ENCODE measurements around the gene CDH26.
"Not testable (repeated sequence)": the region's sequence is repeated elsewhere in the genome, so short reads cannot be mapped to it uniquely, and the experiment has no call there.

Gene CDH26

DNA sequence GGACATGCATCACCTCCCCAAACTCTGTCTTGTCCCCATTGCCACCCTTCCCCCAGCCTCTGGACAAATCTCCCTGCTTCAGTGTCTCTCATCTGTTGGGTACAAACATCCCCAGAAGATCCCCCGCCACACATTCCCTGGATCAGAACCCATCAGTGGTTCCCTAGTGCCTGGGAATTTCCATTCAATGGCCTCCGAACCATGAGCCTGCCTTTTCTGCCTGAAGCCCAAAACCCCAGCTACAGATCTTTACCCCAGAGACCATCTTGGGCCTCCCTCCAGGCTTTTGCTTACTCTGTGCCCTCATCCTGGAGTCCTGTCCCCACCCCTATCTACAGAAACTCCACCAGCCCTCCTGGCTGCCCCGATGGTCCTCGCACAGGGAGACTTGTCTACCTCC lies 78.1 kb downstream of the CDH26 start:
- H3K4me1 ChIP-seq (ENCODE audit: control insufficient read depth, insufficient read depth, low read length, poor library complexity, severe bottlenecking): peaks cover 35% of the 10 kb centered on the region
- no peaks in the 10 kb centered on the region for H3K36me3 ChIP-seq (ENCODE audit: control insufficient read depth, insufficient read depth, low read length)
- 84% methylated on average over 3 to 4 of the region's 4 CpGs for WGBS, 2 experiments (ENCODE audit: insufficient coverage in 2 of 2)
- H3K4me3 ChIP-seq (ENCODE audit: extremely low read depth, insufficient read depth, low read length, poor library complexity, severe bottlenecking): no peak overlapping the region
- H3K27ac ChIP-seq (ENCODE audit: low read depth, low read length, severe bottlenecking): no peak overlapping the region
- H3K9me3 ChIP-seq (ENCODE audit: control insufficient read depth, low read length): no peaks in the 10 kb centered on the region

DNA sequence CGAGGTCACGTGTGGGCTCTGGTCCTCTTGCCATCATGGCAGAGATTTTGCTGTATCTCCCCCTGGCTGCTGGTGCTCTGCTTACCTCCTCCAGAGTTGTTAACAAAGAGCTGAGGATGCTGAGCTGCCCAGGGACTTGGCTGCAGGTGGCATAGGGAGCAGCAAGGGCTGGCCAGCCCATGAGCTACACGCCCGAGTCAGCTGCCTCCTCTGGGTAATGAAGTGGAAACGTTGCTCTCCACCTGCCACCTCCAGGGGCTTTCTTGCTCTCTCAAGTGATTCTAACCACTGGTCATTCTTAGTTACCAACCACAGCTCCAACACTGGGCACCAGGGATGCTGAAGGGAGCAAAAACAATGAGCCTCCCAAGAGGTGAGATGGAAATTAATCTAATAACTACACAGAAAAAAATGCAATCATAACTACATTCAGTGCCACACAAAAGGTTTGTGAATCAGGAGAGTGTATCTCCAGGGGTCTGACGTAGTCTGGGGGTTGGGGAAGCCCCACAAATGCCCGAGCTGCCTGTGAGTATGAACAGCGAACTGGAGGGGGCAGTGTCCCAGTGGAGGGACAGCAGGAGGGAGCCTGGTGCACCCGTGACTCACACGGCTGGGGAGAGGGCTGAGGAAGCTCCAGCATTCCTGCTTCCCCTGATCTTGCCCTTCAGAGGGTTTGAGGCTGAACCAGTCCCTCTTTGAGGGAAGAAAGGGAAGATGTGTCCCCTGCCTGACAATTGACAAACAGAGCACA lies 78.7 kb downstream of the CDH26 start:
- no peaks in the 10 kb centered on the region for H3K9me3 ChIP-seq (ENCODE audit: control insufficient read depth, low read length)
- H3K27ac ChIP-seq (ENCODE audit: low read depth, low read length, severe bottlenecking): no peak overlapping the region
- WGBS, 2 experiments (ENCODE audit: insufficient coverage in 2 of 2): 79 to 80% methylated on average over 6 to 10 of the region's 10 CpGs
- no peak overlapping the region for H3K4me3 ChIP-seq (ENCODE audit: extremely low read depth, insufficient read depth, low read length, poor library complexity, severe bottlenecking)
- H3K36me3 ChIP-seq (ENCODE audit: control insufficient read depth, insufficient read depth, low read length): no peaks in the 10 kb centered on the region
- peaks cover 35% of the 10 kb centered on the region for H3K4me1 ChIP-seq (ENCODE audit: control insufficient read depth, insufficient read depth, low read length, poor library complexity, severe bottlenecking)

DNA sequence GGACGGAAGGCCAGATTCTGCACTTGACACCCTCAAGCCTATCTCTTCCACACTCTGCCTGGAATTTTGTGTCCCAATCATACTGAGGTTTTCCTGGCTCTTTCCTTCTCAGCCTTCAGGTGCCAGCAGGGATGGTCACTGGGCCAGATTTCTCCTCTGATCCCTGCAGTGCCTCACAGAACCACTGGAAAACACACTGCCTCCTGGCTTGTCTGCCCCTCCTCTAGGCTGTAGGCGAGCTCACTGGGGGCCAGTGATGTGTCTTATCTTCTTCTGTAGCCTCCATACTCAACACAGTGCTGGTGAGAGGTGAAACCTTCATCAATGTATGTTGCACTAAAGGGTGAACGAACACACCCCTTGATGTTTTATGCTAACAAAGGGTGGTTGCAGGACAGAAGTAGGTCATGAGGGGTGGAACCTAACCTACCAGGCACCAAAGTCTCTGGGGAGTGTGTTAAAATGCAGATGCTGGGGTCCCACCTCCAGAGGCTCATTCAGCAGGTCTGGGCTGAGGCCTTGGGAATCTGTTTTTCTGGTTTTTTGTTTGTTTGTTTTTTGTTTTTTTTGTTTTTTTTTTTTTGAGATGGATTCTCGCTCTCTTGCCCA lies 80.3 kb downstream of the CDH26 start:
- Histone ChIP-seq H3K9me3 (ENCODE audit: control insufficient read depth, low read length) (peaks cover 5% of the 10 kb centered on the region), H3K36me3 (ENCODE audit: control insufficient read depth, insufficient read depth, low read length) (no peaks in the 10 kb centered on the region), H3K4me1 (ENCODE audit: control insufficient read depth, insufficient read depth, low read length, poor library complexity, severe bottlenecking) (peaks cover 46% of the 10 kb centered on the region), H3K27ac (ENCODE audit: low read depth, low read length, severe bottlenecking) (no peak overlapping the region), H3K4me3 (ENCODE audit: extremely low read depth, insufficient read depth, low read length, poor library complexity, severe bottlenecking) (no peak overlapping the region)
- WGBS, 2 experiments (ENCODE audit: insufficient coverage in 2 of 2): 80 to 87% methylated on average over 1 to 3 of the region's 4 CpGs

DNA sequence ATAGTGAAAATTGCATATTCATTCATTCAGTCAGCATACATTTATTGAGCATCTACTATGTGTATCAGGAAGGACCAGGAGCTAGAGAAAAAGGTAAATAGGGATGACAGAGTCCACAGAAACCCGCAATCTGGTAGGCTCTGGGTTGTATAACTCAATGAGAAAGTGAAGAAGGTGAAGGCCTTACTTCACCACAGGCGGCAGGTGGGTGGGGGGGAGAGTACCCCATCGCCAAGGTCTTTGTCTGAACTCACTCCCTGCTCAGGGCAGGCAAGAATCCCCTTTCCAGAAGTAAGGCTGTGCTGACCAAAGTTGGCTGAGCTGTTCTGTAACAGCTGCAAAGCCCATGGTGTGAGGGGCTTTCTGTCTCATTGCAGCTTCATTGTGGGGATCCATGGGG lies 81.3 kb downstream of the CDH26 start:
- peaks cover 42% of the 10 kb centered on the region for H3K4me1 ChIP-seq (ENCODE audit: control insufficient read depth, insufficient read depth, low read length, poor library complexity, severe bottlenecking)
- peaks cover 11% of the 10 kb centered on the region for H3K9me3 ChIP-seq (ENCODE audit: control insufficient read depth, low read length)
- H3K27ac ChIP-seq (ENCODE audit: low read depth, low read length, severe bottlenecking): no peak overlapping the region
- WGBS, 2 experiments (ENCODE audit: insufficient coverage in 2 of 2): 93 to 100% methylated on average over 1 to 3 of the region's 3 CpGs
- H3K4me3 ChIP-seq (ENCODE audit: extremely low read depth, insufficient read depth, low read length, poor library complexity, severe bottlenecking): no peak overlapping the region
- H3K36me3 ChIP-seq (ENCODE audit: control insufficient read depth, insufficient read depth, low read length): no peaks in the 10 kb centered on the region

DNA sequence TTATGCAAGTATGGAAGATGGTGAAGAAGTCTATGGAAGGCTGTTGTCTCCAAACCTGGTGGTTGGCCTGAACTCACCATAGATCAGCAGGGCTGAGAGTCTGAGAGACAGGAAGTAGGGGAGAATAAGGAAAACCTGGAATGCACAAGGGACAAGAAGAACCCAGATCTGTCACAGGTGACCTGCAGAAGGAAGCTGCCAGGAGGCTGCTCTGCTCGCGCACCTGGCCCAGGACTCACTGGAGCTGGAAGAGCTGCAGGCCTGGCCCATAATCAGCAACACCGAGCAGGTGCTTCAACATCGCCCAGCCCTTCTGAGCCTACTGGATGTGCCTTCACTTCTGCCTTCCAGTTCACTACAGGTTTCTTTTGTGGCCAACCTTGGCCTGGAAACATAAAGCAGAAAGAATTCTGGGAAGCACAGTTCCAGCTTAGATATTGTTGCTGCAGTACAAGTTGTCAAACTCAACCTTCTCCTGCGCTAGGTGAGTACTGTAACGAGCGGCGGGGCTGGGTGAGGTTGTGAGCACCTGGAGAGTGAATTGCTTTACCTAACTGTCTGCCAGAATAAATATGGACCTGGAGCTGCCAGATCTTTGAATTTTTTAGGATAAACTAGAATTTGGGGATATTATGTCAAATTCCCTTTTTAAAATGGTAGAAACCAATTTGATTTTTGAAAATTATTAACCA lies 82.4 kb downstream of the CDH26 start:
- peak overlapping the region; percentile 73 for H3K27ac ChIP-seq (ENCODE audit: low read depth, low read length, severe bottlenecking)
- H3K36me3 ChIP-seq (ENCODE audit: control insufficient read depth, insufficient read depth, low read length): no peaks in the 10 kb centered on the region
- whole genome bisulfite sequencing, 2 experiments (ENCODE audit: insufficient coverage in 2 of 2): 95 to 97% methylated on average over 8 of the region's 8 CpGs

DNA sequence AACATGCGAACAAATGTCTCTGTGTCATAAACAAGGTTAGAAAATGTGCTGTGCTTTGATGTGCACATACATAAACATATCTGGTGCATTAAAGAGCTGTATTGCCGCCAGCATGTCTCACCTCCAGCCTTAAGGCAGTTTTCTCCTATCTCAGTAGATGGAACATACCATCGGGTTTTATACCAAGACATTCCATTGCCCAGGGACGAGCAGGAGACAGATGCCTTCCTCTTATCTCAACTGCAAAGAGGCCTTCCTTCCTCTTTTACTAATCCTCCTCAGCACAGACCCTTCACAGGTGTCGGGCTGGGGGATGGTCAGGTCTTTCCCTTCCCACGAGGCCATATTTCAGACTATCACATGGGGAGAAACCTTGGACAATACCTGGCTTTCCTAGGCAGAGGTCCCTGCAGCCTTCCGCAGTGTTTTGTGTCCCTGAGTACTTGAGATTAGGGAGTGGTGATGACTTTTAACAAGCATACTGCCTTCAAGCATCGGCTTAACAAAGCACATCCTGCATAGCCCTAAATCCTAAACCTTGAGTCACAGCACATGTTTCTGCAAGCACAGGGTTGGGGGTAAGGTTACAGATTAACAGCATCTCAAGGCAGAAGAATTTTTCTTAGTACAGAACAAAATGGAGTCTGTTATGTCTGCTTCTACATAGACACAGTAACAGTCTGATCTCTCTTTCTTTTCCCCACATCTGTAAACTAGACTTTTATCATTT lies 83.4 kb downstream of the CDH26 start:
- H3K4me1 ChIP-seq (ENCODE audit: control insufficient read depth, insufficient read depth, low read length, poor library complexity, severe bottlenecking): peaks cover 42% of the 10 kb centered on the region
- peaks cover 11% of the 10 kb centered on the region for H3K9me3 ChIP-seq (ENCODE audit: control insufficient read depth, low read length)
- H3K4me3 ChIP-seq (ENCODE audit: extremely low read depth, insufficient read depth, low read length, poor library complexity, severe bottlenecking); H3K36me3 ChIP-seq (ENCODE audit: control insufficient read depth, insufficient read depth, low read length): not testable (repeated sequence)
- H3K27ac ChIP-seq (ENCODE audit: low read depth, low read length, severe bottlenecking): peak overlapping the region; percentile 73
- 39 to 52% methylated on average over 2 to 3 of the region's 8 CpGs for WGBS, 2 experiments (ENCODE audit: insufficient coverage in 2 of 2)

More for the DNA sequence above, 82.4 kb downstream of the CDH26 start:
- H3K4me1 ChIP-seq (ENCODE audit: control insufficient read depth, insufficient read depth, low read length, poor library complexity, severe bottlenecking): peaks cover 42% of the 10 kb centered on the region
- no peak overlapping the region for H3K4me3 ChIP-seq (ENCODE audit: extremely low read depth, insufficient read depth, low read length, poor library complexity, severe bottlenecking)
- H3K9me3 ChIP-seq (ENCODE audit: control insufficient read depth, low read length): peaks cover 11% of the 10 kb centered on the region

DNA sequence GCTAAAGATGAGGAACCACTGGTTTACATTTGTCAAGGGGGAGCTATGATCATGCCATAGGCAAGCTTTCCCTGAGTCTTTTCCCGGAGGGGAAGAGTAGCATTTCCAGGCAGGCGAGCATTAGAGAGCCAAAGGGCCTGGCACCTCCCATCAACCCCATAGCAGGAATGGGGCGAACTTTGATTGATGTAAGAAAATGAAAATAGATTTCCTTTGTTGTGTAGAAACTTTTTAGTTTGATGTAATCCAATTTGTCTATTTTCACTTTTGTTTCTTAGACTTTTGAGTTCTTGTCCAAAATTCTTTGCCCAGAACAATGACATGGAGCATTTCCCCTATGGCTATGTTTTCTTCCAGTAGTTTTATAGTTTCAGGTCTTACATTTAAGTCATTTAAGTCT lies 85.2 kb downstream of the CDH26 start:
- H3K4me3 ChIP-seq (ENCODE audit: extremely low read depth, insufficient read depth, low read length, poor library complexity, severe bottlenecking): no peak overlapping the region
- peaks cover 11% of the 10 kb centered on the region for H3K9me3 ChIP-seq (ENCODE audit: control insufficient read depth, low read length)
- WGBS, 2 experiments (ENCODE audit: insufficient coverage in 2 of 2): 83 to 100% methylated on average over 1 of the region's 3 CpGs
- H3K4me1 ChIP-seq (ENCODE audit: control insufficient read depth, insufficient read depth, low read length, poor library complexity, severe bottlenecking): peaks cover 31% of the 10 kb centered on the region
- H3K27ac ChIP-seq (ENCODE audit: low read depth, low read length, severe bottlenecking): no peak overlapping the region
- no peaks in the 10 kb centered on the region for H3K36me3 ChIP-seq (ENCODE audit: control insufficient read depth, insufficient read depth, low read length)

DNA sequence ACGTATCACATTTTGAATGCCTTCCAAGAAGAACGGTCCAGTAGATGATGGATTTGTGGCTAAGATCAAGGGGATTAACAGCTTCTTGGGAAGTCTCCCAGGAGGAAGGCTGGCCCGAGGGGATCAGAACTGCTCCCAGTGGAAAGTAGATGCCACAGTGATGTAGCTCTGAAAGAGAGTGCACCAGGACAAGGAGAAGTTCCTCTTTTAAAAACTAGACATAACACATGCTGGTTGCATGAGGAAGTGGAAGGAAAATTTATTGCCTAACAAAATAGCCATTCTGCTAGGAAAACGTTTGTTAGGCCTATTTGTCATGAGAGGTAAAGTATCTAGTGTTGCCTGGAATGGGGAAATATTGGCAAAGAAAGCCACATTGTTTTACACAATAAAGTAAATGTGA lies 87.8 kb downstream of the CDH26 start:
- Histone ChIP-seq H3K4me1 (ENCODE audit: control insufficient read depth, insufficient read depth, low read length, poor library complexity, severe bottlenecking) (peaks cover 21% of the 10 kb centered on the region), H3K4me3 (ENCODE audit: extremely low read depth, insufficient read depth, low read length, poor library complexity, severe bottlenecking) (no peak overlapping the region), H3K27ac (ENCODE audit: low read depth, low read length, severe bottlenecking) (no peak overlapping the region), H3K9me3 (ENCODE audit: control insufficient read depth, low read length) (peaks cover 11% of the 10 kb centered on the region), H3K36me3 (ENCODE audit: control insufficient read depth, insufficient read depth, low read length) (no peaks in the 10 kb centered on the region)
- WGBS, 2 experiments (ENCODE audit: insufficient coverage in 2 of 2): 73 to 94% methylated on average over 3 to 4 of the region's 4 CpGs

DNA sequence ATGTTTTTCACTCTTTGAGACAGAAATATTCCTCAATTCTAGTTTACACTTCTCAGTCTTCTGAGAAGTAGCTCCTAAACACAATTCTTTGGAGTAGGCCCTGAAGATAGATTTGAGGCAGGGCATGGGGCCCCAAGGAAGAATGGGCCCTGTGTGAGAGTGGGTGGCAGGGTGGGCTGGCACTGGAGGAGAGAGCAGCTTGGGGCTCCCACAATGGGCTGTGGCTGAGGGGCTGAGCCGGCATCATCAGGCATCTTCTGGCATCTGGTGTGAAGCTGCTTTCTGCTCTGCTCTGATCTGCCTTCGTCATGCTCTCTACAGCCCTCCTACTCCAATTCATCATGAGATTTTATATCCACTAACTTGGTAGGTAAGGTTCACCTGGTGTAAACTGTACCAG lies 88.2 kb downstream of the CDH26 start:
- Histone ChIP-seq H3K4me1 (ENCODE audit: control insufficient read depth, insufficient read depth, low read length, poor library complexity, severe bottlenecking) (peaks cover 19% of the 10 kb centered on the region), H3K4me3 (ENCODE audit: extremely low read depth, insufficient read depth, low read length, poor library complexity, severe bottlenecking) (no peak overlapping the region), H3K36me3 (ENCODE audit: control insufficient read depth, insufficient read depth, low read length) (no peaks in the 10 kb centered on the region), H3K9me3 (ENCODE audit: control insufficient read depth, low read length) (peaks cover 11% of the 10 kb centered on the region), H3K27ac (ENCODE audit: low read depth, low read length, severe bottlenecking) (no peak overlapping the region)
- WGBS, 2 experiments (ENCODE audit: insufficient coverage in 2 of 2): 100% methylated on average over 1 of the region's 2 CpGs; no CpG with 5 or more reads in 1 of the 2 experiments

DNA sequence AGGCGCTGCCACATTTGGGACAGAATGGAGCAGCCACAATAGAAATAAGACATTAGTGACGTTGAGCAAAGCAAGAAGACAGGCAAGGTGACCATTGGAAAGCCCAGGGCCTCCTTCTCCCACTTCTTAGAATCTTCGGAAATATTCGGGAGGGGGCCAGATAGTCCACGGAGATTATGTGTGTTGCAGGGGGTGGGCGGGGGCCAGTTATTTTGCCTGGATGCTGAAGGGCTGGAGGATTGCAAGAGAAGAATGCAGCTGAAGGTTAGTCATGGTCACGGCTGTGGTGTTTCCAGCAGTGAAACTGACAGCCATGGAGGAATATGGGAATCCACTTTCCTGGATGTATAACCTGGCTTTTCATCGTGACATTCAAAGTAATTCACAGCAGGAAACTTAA lies 88.6 kb downstream of the CDH26 start:
- 93 to 95% methylated on average over 7 of the region's 8 CpGs for WGBS, 2 experiments (ENCODE audit: insufficient coverage in 2 of 2)
- Histone ChIP-seq H3K27ac (ENCODE audit: low read depth, low read length, severe bottlenecking) (no peak overlapping the region), H3K4me1 (ENCODE audit: control insufficient read depth, insufficient read depth, low read length, poor library complexity, severe bottlenecking) (peaks cover 19% of the 10 kb centered on the region), H3K4me3 (ENCODE audit: extremely low read depth, insufficient read depth, low read length, poor library complexity, severe bottlenecking) (no peak overlapping the region), H3K36me3 (ENCODE audit: control insufficient read depth, insufficient read depth, low read length) (no peaks in the 10 kb centered on the region), H3K9me3 (ENCODE audit: control insufficient read depth, low read length) (peaks cover 11% of the 10 kb centered on the region)
